GM20431 (cell line): Measurements from ENCODE around the gene MCRS1.

Experiments used
- in situ Hi-C: fragments of 300-500 bp; cut with MseI, MboI; formaldehyde crosslinking; loops from one replicate; pipeline ENCODE4 v1.15.0; 2020; ENCODE audit warnings: low sequenced_read_pairs; ENCODE audit not compliant: unreplicated experiment

The MCRS1 gene

DNA sequence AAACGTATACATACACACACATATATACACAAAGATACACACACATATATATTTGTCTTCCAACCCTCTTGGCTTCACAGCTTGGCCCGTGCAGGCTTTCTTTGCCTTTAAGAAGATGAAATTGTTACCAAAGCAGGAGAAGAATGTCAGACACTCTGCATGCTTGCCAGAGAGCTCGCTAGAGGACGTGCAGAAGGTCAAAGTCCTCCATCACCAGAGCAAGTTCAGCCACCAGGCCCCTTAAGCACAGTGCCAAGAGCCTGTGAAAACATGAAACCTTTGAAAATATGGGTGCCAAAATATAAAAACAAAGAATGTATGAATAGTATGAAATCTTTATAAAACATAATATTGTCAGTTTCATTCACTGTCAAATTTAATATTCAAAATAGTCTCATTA is 14.9 kb upstream of the MCRS1 start:
- in situ Hi-C loops: no loop called here

DNA sequence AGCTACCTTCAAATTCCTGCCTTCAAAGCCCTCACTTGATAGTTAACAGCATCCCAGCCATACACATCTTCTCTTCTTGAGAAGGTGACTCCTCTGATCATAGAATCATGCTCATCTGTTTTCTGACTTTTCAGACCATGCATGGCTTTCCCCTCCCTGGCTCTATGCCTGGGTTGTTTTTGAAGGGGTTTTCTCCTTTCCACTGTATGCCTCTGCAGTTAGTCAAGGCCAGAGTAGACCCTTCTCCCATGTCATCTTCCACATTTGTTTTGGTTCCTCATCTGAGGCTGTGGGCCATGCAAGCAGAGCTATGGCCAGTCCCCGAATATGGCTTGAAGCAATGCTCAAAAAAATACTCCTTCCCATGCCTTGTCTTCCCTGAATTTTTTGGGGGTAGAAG is 14.3 kb upstream of the MCRS1 start:
- in situ Hi-C loops: no loop called here

GRCh38 chr12:49580572-49581535 is 12.9 kb upstream of the MCRS1 start:
- in situ Hi-C loops: no loop called here

DNA sequence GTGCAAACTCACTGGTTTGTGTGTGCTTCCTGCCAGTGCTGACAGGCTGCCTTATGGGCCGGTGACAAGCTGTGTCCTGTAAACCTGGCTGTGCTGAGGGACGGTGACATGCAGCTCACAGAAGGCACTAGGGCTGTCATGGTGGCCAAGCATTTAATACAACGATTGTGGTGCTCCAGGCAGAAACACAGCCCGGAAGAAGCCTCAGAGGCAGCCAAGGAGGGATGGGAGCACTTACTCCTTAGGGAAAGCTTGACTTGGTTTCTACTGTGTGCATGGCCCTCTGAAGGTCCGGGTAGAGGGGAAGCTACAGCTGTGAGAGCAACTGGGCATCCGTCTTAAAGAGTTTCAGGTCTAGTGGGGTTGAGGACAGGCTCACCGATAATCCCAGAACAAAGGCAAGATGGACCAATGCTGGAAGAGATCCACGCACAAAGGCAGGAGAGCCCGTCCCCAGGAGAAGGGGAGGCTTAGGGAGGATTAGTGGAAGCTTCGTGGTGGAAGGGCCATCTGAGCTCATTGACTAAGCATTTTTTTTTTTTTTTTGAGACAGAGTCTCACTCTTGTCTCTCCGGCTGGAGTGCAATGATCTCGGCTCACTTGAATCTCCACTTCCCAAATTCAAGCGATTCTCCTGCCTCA is 10.7 kb upstream of the MCRS1 start:
- in situ Hi-C loops: no loop called here

- in situ Hi-C loops: no loop called here
Measured at GRCh38 chr12:49577589-49578315, 9.8 kb upstream of the MCRS1 start.

GRCh38 chr12:49568442-49569162 is 660 bp upstream of the MCRS1 start:
- in situ Hi-C loops: no loop called here

- in situ Hi-C loops: no loop called here
Measured at GRCh38 chr12:49567302-49567610, 686 bp downstream of the MCRS1 start.

- in situ Hi-C loops: no loop called here
Measured at GRCh38 chr12:49566361-49566760, 1.6 kb downstream of the MCRS1 start.

DNA sequence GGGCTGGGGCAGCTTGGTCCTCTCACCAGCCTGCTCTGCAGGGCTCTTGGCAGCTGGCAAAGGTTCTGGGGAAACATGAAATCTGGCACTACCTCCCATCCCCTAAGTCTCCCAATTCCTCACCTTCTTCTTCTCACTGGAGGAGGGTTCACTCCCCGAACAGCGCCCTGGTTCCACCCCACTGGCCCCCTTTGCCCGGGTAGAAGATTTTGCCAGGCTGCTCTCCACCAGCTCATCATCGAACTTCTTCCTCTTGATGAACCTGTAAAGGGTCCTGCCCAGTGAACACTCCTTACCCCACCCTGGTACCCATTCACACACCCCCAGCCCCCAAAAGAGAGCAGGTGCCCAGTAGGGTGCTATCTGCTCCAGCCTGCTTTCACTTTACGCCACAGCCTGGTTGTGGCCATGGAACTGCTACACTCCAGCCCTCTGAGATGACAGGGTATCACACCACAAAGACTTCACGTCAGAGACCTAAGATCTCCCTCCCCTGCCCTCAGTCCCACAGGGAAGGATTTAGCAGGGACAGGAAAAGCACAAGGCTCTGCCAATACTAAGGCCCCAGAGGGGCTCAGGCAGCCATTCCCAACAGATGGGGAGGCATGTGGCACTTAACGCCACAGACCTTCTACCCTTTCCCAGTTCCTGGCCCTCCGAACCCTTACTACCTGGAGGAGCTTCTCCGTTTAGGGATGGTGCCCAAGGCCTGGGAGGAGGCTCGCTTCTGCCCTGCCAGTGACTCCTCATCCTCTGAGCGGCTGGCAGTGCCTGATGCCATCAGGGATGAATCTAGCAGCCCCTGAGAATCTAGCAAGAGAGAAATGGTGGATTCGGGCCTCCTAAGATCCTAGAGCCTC is 2.3 kb downstream of the MCRS1 start:
- in situ Hi-C loops: no loop called here

GRCh38 chr12:49564686-49565405 is 3.1 kb downstream of the MCRS1 start:
- in situ Hi-C loops: no loop called here

DNA sequence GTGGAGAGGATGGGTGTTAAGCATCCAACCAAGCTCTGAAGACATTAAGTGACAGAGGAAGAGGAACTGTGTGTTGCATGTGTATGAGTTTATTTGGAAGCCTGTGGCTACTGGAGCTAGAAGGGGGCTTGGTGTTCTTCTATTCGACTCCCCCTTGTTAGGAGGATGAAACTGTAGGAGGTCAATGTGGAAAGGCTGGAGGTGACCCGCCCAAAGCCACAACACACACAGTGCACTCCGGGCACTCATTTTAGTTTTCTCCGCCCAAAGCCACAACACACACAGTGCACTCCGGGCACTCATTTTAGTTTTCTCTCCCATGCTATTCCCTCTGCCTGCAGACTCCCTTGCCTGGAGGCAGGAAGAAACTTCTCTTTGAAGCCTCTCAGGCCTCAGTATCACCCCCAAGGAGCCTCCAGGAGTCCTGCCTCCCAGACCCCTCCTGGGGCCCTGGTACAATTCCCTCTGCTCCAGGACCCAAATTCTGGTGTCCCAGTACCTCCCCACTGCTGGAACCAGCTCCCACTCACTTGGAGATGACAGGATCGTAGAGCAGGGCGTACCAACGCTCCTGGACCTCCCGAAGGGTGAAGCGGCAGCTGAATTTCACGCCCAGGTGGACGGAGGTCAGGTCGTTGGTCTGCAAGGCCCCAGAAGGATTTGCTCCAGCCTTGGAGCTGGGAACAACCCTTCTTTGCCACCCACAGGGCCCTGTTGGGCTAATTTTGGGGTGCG is 3.8 kb downstream of the MCRS1 start:
- in situ Hi-C loops: no loop called here

- in situ Hi-C loops: no loop called here
Measured at GRCh38 chr12:49562831-49563230, 5.1 kb downstream of the MCRS1 start.

DNA sequence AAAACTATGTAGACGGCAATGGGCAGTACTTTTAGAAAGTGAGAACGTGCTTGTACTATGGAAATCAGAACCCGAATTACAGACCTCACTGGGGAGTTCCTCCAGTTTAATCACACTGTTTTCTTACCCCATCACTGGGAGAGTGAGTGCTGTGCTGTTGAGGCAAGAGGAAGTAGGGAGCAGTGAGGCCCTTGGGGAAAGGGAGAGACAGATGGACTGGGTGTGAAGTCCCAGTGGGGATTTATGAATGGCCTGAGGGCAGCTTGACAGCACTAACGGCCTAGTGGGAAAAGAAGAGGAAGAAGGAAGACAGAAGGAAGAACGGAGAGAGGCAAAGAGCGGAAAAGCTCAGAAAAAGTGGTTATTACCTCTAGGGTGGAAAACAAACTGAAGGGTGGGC is 5.7 kb downstream of the MCRS1 start:
- in situ Hi-C loops: no loop called here

GRCh38 chr12:49560695-49561094 is 7.2 kb downstream of the MCRS1 start:
- in situ Hi-C loops: no loop called here

DNA sequence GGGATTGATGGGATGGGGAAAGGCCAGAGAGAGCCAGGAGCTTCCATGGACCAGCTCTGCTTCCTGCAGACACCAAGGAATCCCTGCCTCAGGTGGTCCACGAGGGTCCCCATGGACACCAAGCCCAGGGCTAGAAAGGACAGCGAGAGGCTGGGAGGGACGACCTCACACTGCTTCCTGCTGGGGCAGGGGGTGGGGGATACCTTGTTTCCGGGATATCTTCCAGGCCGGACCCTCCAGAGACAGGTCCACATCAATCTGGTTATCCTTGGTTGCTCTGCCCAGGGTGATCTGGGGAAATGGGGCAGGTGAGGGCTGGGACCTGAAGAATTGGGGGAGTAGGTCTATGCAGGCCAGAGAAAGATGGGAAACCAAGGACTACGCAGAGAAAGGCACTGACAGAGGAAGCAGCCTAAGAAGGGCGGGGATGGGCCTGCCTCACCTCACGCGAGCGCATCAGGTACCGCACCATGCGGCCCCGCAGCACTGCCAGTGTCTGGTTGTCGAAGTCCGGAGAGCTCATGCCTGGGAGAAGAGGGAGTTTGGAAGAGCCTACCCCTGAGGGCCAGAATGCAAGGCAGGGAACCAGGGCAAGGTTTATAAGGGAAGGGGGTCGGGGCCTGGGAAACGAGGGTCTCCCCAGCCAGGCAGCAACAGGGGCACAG is 8.8 kb downstream of the MCRS1 start:
- in situ Hi-C loops: no loop called here

DNA sequence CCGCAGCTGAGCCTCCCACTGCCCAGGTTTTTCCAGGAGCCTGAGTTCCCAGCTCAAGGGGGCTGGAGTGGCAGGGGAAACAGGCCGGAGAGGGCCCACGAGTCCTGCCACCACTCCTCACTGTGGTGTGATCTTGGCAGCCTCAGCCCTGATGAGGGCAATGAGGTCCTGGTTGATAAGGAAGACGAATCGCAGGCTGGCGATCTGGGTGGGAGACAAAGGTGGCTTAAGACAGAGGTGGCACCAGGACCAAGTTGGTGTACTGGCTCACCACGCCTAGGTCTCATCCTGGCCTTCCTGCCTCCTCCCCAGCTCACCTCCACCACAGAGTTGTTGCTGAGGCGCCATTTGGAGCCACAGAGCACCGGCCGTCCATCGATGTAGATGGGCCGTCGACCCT is 9.4 kb downstream of the MCRS1 start:
- in situ Hi-C loops: no loop called here

GRCh38 chr12:49557917-49558215 is 10.1 kb downstream of the MCRS1 start:
- in situ Hi-C loops: no loop called here
